HG03103 (cell line): ENCODE data around the gene C12orf75.
"Not testable (repeated sequence)": the region's sequence is repeated elsewhere in the genome, so short reads cannot be mapped to it uniquely, and the experiment has no call there.

Experiments used
- ATAC-seq: cut with Tn5 transposase; IDR thresholded peaks from one replicate; pipeline ENCODE4 v1.9.1; 2021; ENCODE audit warnings: low read depth; ENCODE audit not compliant: unreplicated experiment

The C12orf75 gene

DNA sequence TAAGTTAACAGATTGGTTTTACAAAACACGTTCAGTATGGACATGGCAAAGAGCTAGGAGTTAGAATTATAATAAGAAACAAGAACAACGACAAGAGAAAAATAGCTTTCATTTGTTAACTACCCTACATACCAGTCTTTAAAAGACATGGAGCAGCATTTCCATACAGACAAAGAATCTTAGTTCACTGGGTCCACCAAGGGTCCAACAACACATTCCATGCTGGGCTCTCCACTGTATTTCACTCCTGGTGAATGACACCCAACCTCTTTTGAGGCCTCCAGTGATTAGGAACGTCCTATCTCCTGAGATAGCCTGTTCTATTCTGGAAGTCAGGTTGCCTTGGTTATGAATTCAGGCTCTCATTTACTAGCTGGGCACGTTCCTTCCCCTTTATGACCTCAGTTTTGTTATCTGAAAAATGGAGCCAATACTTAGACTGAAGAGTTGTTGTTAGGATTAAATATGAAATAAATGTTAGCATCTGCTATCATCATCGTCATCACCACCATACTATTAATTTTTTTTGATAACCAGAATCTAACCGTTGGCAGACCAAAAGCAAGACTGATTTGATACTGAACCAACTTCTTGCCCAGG lies 37.7 kb downstream of the C12orf75 start:
- ATAC-seq: no peak

DNA sequence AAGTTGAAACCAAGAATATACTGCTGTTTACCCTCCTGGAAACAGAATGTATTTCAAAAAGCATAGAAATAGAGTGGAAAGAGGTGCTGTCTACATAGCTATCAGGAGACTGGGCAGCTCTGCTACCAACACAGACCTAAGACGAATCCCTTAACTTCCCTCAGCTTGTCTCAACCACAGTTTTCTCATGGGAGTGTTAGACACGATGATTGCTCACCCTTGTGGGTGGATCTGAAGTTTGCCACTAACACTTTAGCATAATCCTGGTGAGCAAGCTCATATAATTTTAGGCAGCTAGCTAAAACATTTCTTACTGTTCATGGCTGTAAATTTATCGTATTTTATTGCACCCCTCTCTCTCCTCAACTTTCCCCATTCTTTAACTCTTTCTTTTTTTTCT lies 38.5 kb downstream of the C12orf75 start:
- ATAC-seq: no peak

DNA sequence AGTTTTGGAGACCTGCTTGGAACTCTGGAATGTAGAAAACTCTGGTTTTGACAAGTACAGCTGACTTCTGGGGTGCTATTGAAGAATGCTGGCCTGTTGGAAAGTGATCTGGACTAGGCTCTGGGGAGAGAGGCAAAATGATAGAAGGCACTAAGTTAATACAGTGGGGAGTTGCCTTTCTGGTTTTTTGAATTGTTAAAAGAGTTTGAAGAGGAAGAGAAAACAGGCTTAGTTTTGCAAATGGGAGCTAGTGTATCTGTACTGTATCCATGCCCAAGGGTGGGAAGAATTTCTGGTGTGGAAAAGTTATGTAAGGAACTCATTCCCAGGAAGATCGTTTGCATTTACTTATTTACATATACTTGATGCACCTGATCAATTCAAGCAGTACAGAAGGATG lies 43.8 kb downstream of the C12orf75 start:
- no peak for ATAC-seq

DNA sequence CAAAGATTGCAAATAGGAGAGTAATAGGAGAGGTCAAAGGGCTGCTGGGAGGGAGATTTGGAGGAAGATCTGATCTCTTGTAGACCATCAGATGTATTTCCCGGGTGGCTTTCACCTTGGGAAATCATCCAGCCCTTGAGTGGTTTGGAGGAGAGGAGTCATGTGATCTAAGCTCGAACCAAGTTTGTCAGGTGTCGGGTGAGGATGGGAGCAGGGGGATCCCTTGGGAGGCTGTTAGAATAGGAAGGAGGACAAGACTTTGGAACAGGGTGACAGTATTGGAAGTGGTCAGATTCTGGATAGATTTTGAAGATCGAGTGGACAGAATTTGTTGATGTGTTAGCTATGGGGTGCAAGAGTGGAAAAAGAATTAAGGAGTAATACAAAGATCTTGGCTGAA lies 46.6 kb downstream of the C12orf75 start:
- no peak for ATAC-seq

DNA sequence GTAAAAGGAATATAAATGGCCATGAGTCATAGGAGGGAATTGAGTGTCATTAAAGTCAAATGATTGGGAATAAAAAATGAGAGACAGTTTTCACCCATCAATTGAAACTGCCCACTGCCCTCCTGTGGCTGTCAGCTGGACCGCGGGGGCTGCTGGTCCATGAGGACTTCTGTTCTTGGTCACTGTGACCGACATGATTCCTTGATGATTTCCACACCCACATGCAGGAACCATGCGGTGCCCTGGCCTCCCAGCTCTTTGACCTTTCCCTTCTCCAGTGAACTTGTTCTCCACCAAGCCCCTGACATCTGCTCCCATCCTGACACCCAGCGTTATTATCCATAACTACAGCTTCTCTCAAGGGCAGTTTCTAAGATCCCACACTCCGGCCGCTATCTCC lies 48.4 kb downstream of the C12orf75 start:
- no peak for ATAC-seq

DNA sequence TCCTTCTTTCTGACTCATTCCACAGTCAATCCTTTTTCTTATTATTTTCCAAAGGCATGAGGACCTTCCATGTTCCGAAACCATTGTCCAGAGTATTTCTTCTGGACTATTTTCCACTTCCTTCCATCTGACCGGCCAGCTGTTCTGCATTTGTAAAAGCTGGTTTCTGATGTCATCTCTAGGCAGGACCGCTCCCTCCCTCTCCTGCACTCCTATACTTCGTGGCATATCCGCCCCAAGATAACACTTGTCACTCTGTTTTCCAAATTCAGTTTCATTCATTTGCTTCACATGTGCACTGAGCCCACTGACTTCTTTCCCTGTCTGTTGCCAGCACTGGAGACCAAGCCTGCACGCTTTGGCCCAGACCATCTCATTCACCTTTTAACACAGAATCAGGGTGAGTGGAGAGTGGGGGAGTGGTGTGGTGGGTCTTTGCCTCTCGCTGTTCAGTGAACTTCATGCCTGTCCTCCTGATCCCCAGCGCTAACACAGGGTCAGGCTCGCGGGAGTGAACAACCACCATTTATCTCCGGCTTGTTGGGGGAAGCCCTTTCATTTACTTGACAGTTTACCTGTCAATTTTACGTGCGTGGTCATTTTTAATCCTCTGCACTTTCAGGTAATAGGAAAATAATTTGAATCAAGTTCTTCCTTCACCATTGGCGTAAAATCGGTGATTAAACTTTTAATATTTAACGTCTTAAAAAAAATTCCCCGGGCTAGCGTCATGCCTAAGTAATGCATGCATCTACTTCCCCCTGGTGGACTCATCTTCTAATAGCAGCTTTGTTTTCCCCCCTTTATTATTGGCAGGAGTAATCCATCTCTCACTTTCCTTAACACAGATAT lies 52.5 kb downstream of the C12orf75 start:
- no peak for ATAC-seq

DNA sequence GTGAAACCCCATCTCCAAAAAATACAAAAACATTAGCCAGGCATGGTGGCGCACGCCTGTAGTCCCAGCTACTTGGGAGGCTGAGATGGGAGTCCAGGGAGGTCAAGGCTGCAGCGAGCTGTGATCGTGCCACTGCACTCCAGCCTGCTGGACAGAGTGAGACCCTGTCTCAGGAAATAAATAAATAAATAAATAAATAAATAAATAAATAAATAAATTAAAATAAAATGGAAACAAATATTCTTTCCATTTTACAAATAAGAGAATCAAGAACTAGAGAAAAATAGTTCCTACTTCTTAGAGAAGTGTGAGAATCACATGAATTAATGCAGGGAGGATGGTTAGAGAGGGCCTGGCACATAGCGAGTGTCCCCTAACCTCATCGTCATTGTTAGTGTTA lies 53.7 kb downstream of the C12orf75 start:
- no peak for ATAC-seq

DNA sequence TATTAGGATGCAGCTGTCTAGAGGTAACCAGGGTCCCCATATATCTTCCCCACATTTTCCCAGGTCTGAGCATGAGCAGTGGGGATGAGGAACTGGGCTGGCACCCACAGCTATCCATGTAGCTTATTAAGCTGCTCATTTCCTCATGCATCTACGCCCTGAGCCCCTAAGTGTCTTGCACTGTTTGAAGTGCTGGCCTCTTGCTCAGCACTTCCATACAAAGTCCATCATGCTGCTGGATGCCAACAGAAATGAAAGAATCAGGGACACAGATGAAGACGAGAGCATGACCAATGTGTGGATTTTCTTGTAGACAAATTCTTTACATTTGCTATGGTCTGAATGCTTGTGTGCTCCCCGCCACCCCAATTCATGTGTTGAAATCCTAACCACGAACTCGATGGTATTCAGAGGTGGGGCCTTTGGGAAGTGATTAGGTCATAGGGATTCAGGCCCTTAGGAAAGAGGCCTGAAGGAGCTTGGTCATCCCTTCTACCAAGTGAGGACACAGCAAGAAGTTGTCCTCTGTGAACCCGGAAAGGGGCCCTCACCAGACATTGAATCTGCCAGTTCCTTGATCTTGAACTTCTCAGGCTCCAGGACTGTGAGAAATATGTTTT lies 54.5 kb downstream of the C12orf75 start:
- no peak for ATAC-seq

DNA sequence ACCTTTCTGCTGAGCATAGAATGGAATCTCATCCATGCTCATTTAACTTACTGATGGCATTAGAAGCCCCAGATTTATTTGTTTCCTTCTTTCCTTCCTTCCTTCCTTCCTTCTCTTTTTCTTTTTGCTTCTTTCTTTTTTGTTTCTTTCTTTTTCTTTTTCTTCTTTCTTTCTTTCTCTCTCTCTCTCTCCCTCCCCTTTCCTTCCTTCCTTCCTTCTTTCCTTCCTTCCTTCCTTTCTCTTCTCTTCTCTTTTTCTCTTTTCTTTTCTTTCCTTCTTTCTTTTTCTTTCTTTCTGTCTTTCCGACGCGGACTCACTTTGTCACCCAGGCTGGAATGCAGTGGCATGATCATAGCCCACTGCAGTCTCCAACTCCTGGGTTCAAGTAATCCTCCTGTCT lies 55.9 kb downstream of the C12orf75 start:
- ATAC-seq: no peak

DNA sequence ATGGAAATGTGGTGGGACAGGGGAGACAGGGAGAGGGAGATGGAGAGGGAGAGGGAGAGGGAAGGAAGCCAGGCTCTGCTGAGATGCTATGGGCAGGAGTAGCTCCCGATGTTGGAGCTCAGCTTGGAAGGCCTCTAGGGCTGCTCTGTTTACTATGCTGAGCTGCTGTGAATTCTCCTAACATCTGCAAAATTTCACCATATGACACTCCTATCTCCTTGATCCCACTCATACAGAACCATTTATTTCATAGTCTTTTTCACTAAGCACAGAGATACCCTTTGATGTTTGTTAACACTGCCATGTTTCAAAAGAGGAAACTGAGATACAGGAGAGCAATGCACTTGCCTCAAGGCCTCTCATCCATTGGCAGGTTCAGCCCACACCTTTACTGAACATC lies 60.7 kb downstream of the C12orf75 start:
- ATAC-seq: no peak

DNA sequence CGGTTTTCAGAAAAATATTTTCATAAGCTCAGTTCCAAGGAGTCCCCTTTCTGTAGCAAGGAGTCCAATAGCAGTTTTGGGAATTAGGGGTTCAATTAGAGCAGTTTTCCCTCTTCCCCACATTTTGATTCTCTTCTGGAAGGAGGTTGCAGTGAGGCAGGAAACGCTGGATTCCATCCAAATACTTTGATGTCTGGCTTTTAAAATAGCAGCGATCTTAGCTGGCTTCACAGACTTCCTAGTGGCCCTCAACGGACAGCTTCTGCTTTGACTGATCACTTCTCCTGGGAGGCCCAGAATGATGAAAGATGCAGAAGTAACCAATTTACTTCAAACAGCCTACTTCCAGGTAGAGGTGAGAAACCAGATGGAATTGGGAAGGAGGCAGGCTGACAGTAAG lies 63.1 kb downstream of the C12orf75 start:
- ATAC-seq: no peak

DNA sequence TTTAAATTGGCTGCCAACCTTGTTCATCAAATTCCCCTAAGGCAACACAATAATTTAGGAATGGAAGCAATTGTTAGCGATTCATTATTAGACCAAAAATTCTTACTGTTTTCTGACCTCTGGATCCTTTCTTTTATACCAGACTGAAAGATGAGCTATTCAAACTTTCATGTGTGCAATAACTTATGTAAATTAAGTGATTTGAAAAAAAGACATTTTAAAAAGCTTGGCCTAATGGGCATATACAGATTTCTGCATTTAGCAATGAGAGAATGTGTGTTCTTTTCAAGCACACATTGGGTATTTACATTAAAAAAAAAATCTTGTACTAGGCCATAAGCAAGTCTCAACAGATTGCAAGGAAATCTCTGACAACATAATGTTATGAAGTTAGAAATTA lies 65.5 kb downstream of the C12orf75 start:
- no peak for ATAC-seq

DNA sequence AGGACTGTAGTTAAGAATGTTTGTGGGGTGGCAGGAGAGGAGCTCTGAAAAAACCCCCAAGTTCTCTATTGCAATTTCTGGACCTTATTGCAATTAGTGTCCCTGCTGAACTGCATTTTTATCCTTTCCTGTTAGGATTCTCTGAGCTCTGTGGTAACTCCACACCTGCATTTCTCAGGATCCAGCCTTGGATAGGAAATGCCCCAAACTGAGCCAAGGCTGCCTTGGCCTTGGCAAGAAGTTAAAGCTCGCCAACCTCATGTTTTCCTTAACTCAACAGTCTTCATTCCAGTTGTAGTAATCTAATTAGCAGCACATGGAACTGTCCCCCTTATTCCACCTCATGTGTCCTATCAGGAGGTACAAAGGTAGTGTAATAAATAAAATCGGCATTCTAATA lies 66.5 kb downstream of the C12orf75 start:
- no peak for ATAC-seq

DNA sequence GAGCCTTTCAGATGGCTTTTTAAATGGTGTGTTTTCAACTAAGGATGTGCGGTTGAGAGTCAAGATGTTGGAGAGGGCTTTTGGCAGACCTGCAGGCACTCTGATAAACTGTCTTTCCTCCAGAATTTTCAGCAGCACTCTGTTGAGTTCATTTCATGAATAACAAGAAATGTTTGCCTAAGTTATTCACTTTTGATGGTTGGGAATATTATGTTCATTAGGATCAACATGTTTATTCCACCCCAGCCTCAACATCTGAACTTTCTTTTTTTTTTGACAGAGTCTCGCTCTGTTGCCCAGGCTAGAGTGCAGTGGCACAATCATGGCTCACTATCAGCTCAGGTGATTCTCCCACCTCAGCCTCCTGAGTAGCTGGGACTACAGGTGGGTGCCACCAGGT lies 68.4 kb downstream of the C12orf75 start:
- no peak for ATAC-seq

DNA sequence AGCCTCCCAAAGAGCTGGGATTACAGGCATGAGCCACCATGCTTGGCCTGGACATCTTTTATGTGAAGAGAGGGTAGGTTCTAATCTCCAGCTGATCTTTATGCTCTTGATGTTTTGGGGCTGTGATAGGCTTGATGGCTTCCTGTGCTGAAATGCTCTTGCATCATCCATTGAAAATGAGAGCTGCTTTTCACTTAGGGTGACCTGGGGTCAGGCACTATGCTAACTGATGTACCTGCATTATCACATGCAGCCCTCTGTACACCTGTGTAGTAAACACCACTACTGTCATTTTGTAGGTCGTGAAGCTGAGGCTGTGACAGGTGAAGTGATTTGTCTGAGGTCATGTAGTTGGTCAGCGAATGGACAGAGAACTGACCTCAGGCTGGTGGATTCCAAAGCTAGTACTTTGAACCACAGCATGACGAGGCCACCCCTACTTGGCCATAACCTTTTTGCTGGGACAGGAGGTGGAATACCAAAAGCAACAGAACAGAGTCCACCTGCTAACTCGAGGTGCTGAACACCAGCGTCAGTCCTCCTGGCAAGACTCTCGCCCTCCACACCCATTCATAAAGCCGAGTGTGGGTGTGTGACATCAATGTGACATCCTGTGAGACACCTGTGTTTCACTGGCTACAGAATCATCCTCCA lies 69.1 kb downstream of the C12orf75 start:
- no peak for ATAC-seq

DNA sequence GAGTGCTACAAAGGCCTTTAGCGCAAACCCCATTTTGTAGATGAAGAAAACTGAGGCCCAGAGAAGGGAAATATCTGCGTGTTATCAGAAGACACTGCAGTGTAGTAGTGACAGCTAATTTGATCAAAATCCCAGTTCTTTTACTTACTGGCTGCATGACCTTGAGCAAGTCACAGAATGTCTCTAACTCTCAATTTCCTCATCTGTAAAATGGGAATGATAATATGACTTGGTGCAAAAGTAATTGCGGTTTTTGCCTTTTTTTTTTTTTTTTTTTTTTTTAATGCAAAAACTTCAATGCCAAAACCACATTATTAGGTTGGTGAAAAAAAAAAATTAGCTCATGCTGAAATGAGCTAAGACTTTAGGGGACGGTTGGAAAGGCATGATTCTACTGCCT lies 69.7 kb downstream of the C12orf75 start:
- no peak for ATAC-seq

DNA sequence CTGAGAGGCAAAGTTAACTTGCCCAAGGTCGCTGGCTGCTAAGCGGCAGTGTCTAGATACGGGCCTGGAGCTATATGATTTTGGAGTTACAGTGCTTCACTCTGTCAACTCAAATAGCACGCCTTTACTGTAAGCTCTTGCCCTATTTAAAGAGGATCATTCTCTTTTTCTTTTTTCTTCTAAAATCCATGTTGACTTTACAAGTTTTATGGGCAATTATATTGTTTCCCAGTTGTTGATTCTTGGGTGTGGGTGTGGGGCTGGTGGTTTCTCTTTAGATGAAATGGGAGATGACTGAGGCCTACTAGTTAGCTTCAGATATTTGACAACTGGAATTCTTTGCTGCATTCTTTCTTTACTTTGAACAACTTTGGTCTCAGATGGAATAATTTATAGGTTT lies 70.7 kb downstream of the C12orf75 start:
- ATAC-seq: no peak

DNA sequence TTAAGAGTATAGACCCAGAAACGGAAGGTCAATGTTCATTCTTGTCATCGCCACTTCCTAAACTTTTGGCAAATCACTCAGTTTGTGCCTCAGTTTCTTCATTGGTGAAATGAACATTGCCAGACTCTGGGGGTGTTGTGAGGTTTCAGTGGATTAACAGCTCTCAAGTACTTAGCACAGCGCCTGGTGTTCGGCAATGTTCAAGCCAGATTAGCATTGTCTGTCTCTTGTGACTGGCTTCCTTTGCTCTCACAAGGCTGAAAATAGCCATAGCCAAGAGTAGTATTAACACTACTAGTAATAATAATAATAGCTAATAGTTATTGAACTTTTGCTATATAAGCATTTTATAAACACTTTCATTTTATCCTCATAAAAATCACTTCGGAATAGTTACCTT lies 71.9 kb downstream of the C12orf75 start:
- no peak for ATAC-seq

DNA sequence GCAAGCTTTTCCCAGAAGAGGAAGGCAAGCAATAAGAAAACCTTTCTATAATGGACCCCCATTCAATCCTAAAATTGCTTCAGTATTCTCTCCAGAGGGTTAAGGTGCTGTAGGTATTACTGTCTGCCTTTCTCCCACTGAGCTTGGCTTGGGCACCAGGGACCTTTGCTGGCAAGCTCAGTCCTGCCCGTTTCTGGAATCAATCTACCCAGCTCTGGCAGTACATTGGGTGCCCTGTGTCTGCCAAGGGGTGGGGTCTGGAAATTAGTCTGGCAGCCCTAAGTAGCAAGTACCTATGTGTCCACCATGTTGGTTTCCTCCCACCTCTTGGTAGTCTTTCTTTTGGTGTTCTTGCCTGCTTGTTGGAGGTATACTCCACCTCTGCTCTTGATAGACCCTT lies 72.6 kb downstream of the C12orf75 start:
- ATAC-seq: no peak

DNA sequence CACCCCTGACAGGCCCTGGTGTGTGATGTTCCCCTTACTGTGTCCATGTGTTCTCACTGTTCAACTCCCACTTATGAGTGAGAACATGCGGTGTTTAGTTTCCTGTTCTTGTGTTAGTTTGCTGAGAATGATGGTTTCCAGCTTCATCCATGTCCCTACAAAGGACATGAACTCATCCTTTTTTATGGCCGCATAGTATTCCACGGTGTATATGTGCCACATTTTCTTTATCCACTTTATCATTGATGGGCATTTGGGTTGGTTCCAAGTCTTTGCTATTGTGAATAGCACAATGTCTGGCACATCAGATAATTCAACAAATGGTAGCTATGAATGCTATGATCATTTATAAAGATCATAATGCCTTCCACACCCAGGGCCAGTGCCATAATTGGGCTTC lies 73.6 kb downstream of the C12orf75 start:
- not testable (repeated sequence) for ATAC-seq

DNA sequence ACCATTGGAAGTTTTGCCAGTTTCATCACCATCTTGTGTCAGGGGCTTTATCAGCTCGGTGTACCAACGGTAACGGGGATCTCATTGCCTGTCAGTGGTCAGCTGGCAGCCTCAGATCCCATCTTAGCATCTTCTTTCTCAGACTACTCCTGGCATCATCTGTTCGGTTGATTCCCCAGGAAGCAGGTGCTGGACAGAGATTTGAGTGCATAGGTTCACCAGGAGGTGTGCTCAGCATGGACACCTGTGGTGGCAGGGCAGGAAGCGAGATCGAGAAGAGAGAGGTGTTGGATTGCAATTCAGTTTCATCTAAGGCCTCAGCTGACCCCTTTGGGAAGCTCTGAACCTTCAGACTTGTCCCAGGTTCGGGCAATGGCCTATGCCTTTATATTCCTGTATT lies 76.0 kb downstream of the C12orf75 start:
- ATAC-seq: no peak
